GM19193 (cell line): ENCODE data around the gene TMEM140.

Experiments
- POLR2A ChIP-seq: IDR thresholded peaks from 4 replicates; pipeline ENCODE4 v1.6.1; 2011; ENCODE audit not compliant: insufficient read depth, insufficient read length; ENCODE audit errors: extremely low read depth

The TMEM140 gene

GRCh38 chr7:135181261-135181928, 33.5 kb downstream of the TMEM140 start:
- no peak for TF ChIP-seq POLR2A

- TF ChIP-seq POLR2A, result no peak
Observed at GRCh38 chr7:135181929-135182678, 34.2 kb downstream of the TMEM140 start.

GRCh38 chr7:135183478-135183877, 35.6 kb downstream of the TMEM140 start:
- TF ChIP-seq POLR2A, result no peak

GRCh38 chr7:135184254-135184841, 36.5 kb downstream of the TMEM140 start:
- no peak for TF ChIP-seq POLR2A

GRCh38 chr7:135185471-135186260, 37.8 kb downstream of the TMEM140 start:
- peak; percentile 33 for TF ChIP-seq POLR2A

GRCh38 chr7:135186261-135186540, 38.3 kb downstream of the TMEM140 start:
- TF ChIP-seq POLR2A, result no peak

GRCh38 chr7:135186841-135187253, 39.0 kb downstream of the TMEM140 start:
- TF ChIP-seq POLR2A, result peak; percentile 42

GRCh38 chr7:135188298-135188984, 40.6 kb downstream of the TMEM140 start:
- TF ChIP-seq POLR2A, result no peak

GRCh38 chr7:135189221-135189662, 41.4 kb downstream of the TMEM140 start:
- TF ChIP-seq POLR2A, result no peak

GRCh38 chr7:135189961-135190360, 42.1 kb downstream of the TMEM140 start:
- no peak for TF ChIP-seq POLR2A

GRCh38 chr7:135190703-135191102, 42.8 kb downstream of the TMEM140 start:
- TF ChIP-seq POLR2A, result no peak

GRCh38 chr7:135192914-135193536, 45.2 kb downstream of the TMEM140 start:
- no peak for TF ChIP-seq POLR2A

GRCh38 chr7:135193615-135194081, 45.8 kb downstream of the TMEM140 start:
- TF ChIP-seq POLR2A, result no peak

- no peak for TF ChIP-seq POLR2A
Observed at GRCh38 chr7:135194494-135195095, 46.7 kb downstream of the TMEM140 start.

- no peak for TF ChIP-seq POLR2A
Observed at GRCh38 chr7:135195156-135195555, 47.3 kb downstream of the TMEM140 start.
